Measurements from ENCODE around the gene TMEM263. TPM values are rescaled to one million over a fixed set of nuclear protein-coding genes. Genes with fewer than 3 reads are reported as not detected.

The TMEM263 gene
- total and polyA plus RNA-seq, 2 experiments from 2014 or later: 7.1 to 10.4 TPM

GRCh38 chr12:107019546-107019945, 63.8 kb downstream of the TMEM263 start:
- TF ChIP-seq POLR2AphosphoS5 (IDR thresholded peaks at IDR 0.05; ENCODE audit: low read depth): no peak
- TF ChIP-seq ZNF331 (CRISPR knock-in tag; IDR thresholded peaks at IDR 0.05; ENCODE audit: low read depth): no peak
- TF ChIP-seq EZH2 (IDR thresholded peaks at IDR 0.05; ENCODE audit: low read depth, unreplicated experiment): no peak
- TF ChIP-seq, protein P1, sequence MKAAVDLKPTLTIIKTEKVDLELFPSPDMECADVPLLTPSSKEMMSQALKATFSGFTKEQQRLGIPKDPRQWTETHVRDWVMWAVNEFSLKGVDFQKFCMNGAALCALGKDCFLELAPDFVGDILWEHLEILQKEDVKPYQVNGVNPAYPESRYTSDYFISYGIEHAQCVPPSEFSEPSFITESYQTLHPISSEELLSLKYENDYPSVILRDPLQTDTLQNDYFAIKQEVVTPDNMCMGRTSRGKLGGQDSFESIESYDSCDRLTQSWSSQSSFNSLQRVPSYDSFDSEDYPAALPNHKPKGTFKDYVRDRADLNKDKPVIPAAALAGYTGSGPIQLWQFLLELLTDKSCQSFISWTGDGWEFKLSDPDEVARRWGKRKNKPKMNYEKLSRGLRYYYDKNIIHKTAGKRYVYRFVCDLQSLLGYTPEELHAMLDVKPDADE (IDR thresholded peaks at IDR 0.05): no peak
- no peak for TF ChIP-seq CTCF (conservative IDR thresholded peaks at IDR 0.05; ENCODE audit: low read depth in 2 of 2)
- TF ChIP-seq REST (IDR thresholded peaks at IDR 0.05; ENCODE audit: unreplicated experiment): no peak
- no peak for TF ChIP-seq JUNB (IDR thresholded peaks at IDR 0.05; ENCODE audit: unreplicated experiment)
- no peak for TF ChIP-seq STAT1 (IDR thresholded peaks at IDR 0.05; ENCODE audit: unreplicated experiment)
- TF ChIP-seq CREB1 (CRISPR knock-in tag; IDR thresholded peaks at IDR 0.05; ENCODE audit: low read depth): no peak
- no peak for TF ChIP-seq ZNF114 (CRISPR knock-in tag; IDR thresholded peaks at IDR 0.05)
- no peak for TF ChIP-seq NANOG (IDR thresholded peaks at IDR 0.05; ENCODE audit: borderline replicate concordance)
- Histone ChIP-seq H2AFZ (no peak overlapping the region), H3K36me3 (ENCODE audit: insufficient read depth) (peaks cover 4% of the 10 kb centered on the region; the same call in 1 of the 2 replicates), H4K20me1 (replicated peaks; ENCODE audit: insufficient read depth) (no peaks in the 10 kb centered on the region), H3K79me2 (replicated peaks; ENCODE audit: insufficient read depth) (no peaks in the 10 kb centered on the region), H3K4me1 (ENCODE audit: insufficient read depth) (no peaks in the 10 kb centered on the region), H3K4me2 (no peak overlapping the region), H3F3A (replicated peaks; ENCODE audit: low read depth) (no peaks in the 10 kb centered on the region), H3K27me3 (ENCODE audit: insufficient read depth) (no peaks in the 10 kb centered on the region), H3K27ac (ENCODE audit: low read depth) (no peak overlapping the region), H3K4me3 (no peak overlapping the region), H3K9me2 (ENCODE audit: insufficient read depth) (no peaks in the 10 kb centered on the region)
- no peaks in the 10 kb centered on the region for H3K4me1 Mint-ChIP-seq
- ATAC-seq (no peak), DNase-seq (ENCODE audit: low spot score) (no peak)
- H3K27me3 Mint-ChIP-seq (ENCODE audit: insufficient read depth, low read depth, poor library complexity): peaks cover 2% of the 10 kb centered on the region
- H3K36me3 Mint-ChIP-seq (ENCODE audit: low read depth): no peaks in the 10 kb centered on the region
- no peaks in the 10 kb centered on the region for H3K9me3 Mint-ChIP-seq
- no peak overlapping the region for H3K4me3 Mint-ChIP-seq
- no peak overlapping the region for H3K27ac Mint-ChIP-seq

Other genes starting within 250 kb of the TMEM263 start
- 24.0 and 25.5 TPM in 2 replicates for gene RIC8B, start 181.2 kb upstream of the TMEM263 start, total RNA-seq (2014; rRNA removed; shearing (Covaris generic))
- 10.4 and 12.3 TPM in 2 replicates for gene RIC8B, start 181.2 kb upstream of the TMEM263 start, polyA plus RNA-seq (2016; fragmentation: Nextera tagmentation; extraction: Ambion mirVana)
- gene MTERF2, start 31.2 kb downstream of the TMEM263 start, total RNA-seq (2014; rRNA removed; shearing (Covaris generic)): 4.7 and 9.2 TPM in 2 replicates
- gene MTERF2, start 31.2 kb downstream of the TMEM263 start, polyA plus RNA-seq (2016; fragmentation: Nextera tagmentation; extraction: Ambion mirVana): 9.1 and 11.0 TPM in 2 replicates
- gene CRY1, start 137.6 kb downstream of the TMEM263 start, total RNA-seq (2014; rRNA removed; shearing (Covaris generic)): 25.4 and 28.2 TPM in 2 replicates
- gene CRY1, start 137.6 kb downstream of the TMEM263 start, polyA plus RNA-seq (2016; fragmentation: Nextera tagmentation; extraction: Ambion mirVana): 27.7 and 28.5 TPM in 2 replicates

Measured in GM23338 (cell line).